Fibroblast of skin of left quadriceps (primary cell): Measurements from ENCODE around the gene PRDM11.
A peak's percentile ranks its signal among the peaks of the same experiment; 100 is the strongest.
"Not testable (repeated sequence)": the region's sequence is repeated elsewhere in the genome, so short reads cannot be mapped to it uniquely, and the experiment has no call there.

Source experiments
- DNase-seq, 2 experiments: peaks; one replicate each; pipeline ENCODE4 v3.0.0-alpha.2; 2013; ENCODE audit warnings: low read depth in 2 of 2

The PRDM11 gene

DNA sequence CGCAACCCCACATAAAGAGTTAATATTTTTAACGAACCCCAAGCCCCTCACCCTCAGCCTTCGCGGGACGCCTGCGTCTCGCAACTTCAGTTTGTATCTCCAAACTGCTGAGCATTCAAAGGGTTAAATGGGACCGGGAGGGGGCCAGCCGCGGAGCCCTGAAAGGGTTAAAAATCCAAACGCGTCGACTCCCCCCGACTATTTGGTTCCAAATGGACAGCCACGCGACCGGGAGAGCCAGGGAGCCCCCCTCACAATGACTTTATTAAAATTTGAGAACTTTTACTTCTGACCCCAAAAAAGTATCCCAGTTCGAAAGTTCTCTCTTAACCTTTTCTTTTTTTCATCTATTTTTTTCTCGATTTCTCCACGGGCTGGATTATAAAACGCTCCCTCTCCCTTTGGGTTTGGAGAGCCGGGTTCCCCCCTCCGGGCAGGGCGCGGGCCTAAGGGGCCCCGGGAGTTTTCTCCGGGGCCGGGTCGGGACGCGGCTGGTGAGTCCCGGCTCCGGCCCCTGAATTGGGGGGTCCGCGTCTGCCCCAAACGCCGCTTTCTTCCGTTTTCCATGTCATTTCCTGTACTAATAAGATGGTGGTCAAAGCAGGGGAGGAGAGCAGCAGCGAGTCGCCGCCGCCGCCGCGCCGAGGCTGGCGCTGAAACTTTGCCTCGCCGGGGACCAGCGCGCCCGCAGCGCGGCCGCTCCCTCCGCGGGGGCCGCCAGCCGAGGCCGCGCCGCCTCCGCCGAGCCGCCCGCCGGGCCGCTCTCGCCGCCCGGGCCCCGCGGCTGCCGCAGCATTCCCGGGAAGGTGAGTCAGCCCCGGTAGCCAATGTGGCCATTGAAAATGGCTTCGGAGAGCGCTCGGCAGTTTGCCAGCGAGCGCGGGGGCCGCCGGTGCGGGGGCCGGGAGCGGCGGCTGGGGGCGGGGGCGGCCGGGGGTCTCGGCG, at the start of gene PRDM11:
Gene PRDM11, plus strand, starts transcription at position 568 of the 945 bp plus-strand sequence. CDS start 35,128 bp downstream, outside the sequence.
- peak; percentile 55 to 64 for DNase-seq

DNA sequence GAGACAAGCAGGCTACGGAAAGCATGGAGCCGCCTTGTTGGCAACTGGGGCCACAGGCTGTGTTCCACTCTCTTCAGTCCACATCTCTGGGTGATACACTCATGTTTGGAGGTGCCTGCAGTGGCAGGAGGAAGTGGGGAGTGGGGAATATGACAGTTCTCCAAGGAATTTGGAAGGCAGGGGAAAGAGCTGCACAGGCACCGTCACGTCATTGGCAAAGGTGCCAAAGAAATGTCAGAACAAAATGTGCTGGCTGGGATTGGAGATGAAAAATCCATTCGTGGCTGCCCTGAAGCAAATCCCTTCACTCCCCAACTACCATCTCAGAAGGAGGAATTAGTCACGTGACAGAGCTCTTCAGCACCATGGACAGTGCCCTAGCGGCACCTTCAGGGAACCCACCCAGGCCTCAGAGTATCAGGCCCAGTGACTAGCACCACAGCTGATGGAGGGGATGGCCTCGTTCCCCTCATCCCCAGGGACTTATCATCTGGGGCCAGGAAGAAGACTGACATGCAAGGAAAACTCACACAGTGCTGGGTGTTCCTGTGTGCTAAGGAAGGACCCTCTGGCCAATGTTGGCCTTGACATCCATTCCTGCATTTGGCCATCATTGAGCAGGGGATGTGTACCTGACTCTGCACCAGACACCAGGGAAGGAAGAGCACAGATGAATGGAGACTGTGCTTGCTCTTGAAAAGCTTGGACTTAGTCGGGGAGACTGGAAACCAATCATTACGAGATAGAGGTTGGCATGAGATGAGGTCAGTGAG, 48.5 kb upstream of the PRDM11 start:
- peak in 1 of 2 experiments; percentile 20 for DNase-seq

DNA sequence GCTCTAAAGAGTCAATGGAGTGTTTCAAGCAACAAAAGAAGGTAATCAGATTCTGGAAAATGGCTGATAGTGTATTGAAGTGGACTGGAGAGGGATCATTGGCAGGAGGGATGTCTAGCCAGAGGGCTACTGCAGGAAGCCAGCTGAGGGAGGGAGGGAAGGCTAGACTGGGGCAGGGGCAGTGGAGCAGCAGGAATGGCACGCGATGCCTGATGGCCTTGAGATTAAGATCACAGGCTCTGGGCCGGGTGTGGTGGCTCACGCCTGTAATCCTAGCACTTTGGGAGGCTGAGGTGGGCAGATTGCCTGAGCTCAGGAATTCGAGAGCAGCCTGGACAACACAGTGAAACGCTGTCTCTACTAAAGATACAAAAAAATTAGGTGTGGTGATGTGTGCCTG, 47.5 kb upstream of the PRDM11 start:
- no peak for DNase-seq

DNA sequence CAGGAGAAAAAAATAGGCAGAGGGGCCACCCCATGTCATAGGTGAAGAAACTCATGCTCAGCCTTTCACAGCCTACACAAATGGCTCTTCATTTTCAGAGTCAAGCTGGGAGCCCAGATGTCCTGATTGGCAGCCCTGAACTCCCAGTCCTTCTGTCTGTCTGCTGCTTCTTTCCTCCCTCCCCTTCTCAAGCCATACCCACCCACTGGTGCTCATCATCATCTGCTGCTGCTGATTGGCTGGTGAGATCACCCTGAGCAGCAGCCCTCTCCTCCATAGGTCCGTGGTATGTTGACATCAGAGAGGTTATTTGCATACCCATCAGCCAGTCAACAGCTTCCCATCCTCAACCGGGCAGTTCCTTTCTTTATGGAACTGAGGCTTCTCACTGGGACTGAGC, 46.1 kb upstream of the PRDM11 start:
- DNase-seq: no peak

DNA sequence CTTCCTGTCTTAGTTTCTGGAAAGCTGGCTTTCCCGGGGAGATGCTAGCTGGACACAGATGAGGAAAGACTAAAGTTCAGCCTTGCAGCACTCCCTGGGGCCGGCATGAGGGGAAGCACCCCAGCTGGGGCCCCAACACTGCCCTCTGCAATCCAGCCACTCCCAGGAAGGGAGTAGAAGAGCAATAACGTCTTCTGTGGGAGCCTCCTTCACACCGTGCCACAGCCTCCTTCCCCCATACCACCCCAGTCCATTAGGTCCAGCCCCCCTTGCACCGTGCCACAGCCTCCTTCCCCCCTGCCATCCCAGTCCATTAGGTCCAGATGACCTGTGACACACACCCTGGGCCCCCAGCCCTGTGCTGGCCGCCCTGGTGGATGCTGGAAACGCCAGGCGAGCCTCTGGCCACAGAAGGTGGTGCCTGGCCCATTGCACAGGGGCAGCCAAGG, 44.1 kb upstream of the PRDM11 start:
- no peak for DNase-seq

DNA sequence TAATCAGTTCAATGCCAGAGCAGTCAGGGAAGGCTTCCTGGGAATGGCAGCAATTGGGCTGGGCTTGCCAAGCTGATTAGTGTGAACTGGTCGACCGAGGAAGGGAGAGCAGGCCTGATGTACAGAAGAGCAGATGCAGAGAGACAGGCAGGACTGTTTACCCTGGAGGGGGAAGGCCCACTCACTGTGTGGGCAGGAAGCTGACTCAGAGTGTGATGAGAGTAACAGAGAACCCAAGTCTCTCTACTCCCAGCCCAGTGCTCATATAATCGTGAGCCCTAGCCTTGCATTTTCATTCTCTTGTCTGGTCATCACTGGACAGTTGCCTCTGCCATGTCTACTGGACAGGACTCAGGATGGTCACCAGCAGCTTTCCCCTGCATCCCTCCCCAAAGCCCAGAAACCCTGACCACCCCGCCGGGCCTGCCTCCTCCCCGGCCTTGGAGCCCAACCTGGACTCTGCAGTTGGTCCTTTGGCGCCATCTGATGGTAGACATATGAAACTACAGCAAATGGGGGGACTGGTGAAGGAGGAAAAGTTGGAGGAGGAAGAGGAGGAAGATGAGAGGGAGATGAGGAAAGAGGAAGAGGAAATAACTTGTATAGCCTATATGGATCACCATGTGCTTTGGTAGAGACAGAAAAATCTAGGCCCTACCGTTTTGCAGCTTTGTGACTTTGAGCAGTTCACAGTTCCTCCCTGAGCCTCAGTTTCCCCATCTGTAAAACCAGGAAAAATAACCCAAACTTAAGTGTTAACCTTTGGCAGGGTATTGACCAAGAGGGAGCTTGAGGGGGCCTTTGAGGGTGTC, 43.4 kb upstream of the PRDM11 start:
- peak; percentile 45 to 49 for DNase-seq

DNA sequence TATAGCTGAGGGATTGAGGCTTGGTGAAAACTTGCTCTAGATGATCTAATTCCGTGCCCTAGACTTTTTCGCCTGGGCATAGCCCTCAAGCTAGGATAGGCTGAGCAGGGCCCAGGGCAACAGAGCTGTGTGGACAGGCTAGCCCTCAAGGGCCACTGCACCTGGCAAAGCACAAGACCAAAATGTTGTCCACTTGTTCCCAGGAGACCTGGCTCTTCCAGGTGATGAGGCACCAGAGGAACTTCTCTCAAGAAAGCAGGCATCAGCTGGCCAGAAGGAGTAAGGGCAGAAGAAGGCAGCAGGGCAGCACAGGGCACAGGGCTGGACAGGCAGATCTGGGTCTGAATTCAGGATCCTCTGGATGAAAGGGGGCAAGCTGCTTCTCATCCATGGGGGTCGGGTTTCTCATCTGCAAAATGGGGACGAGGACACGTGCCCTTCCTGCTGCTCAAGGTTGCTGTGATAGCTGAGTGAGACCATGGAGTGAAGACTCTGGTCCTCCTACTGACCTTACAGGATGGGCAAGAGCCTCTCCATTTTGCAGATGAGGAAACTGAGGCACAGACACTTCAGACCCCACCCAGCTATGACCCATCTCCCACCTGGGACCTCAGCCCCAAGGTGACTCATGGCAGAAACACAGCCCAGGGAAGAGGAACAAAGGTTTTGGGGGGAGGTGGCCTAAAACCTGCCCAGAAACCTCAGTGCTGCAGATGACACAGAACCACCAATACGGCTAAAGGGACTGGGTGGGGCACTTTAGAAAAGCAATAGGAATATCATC, 42.2 kb upstream of the PRDM11 start:
- no peak for DNase-seq

DNA sequence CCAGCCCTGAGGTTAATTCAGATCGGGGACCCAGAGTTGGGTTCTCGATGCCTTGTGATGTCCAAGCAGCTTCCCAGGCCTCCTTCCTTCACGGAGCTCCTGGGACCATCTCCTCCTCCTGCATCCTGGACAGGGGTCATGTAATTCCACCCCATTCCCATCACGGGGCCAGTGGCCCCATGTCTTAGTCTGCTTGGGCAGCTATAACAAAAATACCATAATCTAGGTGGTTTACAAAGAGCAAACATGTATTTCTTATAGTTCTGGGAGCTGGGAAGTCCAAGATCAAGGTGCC, 41.7 kb upstream of the PRDM11 start:
- DNase-seq: no peak

DNA sequence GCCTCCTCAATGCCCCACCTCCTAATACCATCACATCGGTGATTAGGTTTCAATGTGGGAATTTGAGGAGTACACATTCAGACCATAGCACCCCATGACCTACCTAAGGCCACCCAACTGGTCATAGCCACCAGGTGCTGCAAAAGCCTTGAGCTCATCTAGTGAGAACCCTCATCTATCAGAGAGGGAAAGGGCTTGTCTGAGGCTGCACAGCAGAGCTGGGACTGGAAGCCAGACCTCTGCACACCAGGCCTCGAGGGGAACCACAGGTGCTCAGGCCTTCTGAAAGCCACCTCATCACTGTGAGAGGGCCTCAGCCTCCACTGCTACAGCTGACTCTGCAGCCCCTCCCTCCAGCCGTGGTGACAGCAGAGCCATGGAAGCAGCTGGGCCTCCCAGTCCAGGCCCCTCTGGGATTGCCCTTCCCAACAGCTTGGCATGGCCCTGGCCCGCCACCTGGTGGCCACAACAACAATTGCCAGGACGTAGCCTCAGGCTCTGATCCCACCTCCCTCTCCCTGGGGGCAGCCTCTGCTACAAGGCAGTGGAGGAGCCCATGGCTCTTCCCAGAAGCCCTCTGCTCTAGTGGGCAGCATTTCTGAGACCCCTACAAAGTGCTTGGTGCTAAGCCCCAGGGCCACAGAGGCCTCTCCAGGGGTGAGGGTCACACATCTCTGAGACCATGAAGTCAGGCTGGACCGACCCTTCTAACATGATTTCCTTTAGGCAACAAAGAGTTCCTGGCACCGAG, 41.0 kb upstream of the PRDM11 start:
- peak in 1 of 2 experiments; percentile 29 for DNase-seq

DNA sequence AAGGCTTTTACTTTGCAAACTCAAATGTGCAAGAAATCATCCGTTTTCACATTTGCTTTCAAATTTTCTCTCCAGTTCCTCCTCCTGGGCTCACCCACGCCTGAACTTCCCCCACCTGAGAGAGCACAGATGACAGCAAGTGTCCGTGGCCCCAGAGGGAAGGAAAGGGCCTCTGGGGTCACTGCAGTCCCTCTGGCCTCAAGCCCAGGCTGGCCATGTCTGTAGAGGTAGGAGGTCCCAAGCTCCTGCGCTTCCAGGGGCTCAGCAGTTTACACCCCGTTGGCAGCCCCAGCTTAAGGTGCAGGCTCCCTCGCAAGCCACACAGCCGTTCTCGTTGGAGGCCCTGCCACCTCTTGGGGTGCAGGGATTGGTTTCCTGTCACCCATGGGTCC, 40.5 kb upstream of the PRDM11 start:
- DNase-seq: no peak

DNA sequence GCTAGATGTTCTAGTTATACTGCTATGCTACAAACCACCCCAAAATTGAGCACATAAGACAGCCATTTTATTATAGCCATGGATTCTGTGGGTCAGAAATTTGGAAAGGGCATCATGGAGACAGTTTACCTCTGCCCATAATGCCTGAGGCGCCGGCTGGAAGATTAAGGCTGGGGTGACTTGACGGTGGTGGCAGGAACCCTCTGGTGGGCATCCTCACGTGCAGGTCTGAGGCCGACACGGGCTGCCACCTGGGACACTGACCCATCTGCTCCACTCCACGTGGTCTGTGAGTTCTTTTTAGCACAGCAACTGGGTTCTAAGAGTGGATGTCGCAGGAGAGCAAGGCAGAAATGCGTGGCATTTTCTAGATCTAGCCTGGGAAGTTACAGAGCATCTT, 40.0 kb upstream of the PRDM11 start:
- no peak for DNase-seq

DNA sequence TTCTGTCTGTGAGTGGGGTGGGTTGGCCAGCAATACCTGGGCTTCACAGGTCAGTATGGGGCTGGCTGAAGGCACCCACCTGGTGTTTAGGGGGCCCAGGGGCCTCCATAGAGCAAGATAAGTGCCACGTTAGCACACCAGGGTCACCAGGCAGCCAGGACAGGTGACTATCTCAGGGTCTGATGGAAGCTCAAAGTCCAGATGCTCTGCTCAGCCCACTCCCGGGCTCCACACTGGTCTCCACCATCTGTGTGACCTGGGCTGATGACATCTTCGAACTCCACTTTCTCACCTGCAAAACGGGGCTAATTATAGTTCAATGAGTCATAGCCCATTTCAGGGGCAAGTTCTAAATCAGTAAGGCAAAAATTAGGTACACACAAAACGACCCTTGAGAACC, 39.4 kb upstream of the PRDM11 start:
- DNase-seq: no peak

DNA sequence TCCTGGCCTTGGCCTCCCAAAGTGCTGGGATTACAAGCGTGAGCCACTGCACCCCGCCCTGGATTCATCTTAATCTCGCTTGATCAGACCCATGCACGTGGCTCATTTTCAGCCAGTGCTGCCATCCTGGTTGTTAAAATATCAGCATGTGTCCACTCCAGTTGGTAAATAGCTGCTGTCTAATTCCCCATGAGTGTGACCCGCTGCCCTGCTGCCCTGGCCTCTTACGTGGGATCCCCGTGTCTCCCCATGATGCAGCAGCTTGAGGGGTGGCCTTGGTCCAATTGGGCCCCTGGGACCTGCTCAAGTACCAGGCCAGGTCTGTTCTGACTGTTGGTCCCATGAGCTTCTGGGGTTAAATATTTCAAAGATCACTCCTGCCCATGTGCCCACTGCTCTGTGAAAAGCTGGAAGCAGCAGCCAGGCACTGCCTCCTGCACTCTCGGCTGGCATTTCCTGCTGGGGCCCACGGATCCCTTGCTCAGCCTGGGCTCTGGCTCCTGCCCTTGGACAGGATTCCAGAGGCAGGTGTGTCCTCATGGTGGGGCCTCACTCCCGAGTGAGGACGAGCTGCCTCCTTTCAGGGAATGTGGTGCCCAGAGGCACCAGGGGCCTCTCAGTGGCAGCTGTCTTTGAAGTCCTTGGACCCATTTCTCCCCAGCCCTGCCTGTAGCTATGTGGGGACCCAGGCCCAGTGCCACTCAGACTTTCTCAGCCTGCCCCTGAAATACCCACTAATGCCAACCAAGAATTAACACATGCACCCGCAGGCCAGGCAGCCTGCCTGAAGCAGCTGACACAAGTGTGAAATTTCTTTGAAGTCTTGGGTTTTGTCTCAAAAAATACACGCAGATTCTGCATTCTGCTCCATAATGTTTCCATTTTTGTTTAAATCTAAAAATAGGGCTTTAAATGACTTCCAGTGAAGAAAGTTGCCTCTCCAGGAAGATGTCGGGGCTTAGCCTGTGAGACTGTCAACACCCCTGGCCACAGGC, 38.1 kb upstream of the PRDM11 start:
- no peak for DNase-seq

DNA sequence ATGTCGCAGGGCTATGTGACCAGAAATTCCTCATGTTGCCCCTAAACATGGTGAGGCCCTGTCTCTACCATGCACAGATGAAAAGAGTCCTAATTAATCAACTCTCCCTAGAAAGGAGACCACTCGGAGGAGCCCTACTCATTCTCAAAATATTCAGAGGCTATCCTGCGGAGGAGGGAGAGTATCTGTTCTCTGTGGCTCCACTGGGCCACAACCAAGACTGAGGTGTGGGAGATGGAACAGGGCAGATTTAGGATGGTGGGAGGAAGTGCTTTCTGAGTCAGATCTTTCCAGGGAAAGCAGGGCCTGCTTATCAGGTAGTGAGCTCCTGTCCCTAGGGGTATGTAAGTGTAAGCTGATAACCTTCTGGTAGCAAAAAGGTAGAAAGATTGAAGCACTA, 37.0 kb upstream of the PRDM11 start:
- no peak for DNase-seq

DNA sequence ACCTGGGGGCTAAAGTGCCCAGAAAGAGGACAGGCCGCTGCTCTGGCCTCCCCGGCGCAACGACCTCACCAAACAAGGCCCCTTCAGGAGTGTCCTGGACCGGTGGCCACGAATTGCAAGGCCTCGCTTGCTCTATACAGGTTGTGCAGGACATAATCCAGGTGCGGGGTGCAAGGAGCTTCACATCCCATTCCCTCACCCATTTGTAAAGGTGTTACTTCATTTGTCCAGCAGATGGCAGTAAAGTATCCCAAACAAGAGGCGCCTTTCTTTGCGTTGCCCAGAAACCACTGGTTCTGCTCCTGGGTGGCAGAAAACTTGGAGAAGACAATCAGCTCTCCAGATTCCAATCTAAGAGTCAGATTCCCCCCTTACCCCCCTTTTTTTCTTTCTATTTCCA, 35.9 kb upstream of the PRDM11 start:
- DNase-seq: peak; percentile 36 to 40

DNA sequence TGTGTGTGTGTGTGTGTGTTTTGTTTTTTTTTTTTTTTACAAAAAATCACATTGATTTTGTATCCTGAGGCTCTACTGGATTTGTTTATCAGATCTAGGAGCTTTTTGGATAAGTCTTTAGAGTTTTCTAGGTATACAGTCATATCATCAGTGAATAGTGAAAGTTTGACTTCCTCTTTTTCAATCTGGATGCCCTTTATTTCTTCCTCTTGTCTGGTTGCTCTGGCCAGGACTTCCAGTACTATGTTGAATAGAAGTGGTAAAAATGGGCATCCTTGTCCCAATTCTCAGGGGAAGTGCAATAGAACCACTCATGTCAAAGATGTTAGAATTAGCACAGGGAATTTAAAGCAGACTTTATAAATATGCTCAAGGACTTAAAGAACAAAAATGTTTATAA, 32.6 kb upstream of the PRDM11 start:
- DNase-seq: no peak

DNA sequence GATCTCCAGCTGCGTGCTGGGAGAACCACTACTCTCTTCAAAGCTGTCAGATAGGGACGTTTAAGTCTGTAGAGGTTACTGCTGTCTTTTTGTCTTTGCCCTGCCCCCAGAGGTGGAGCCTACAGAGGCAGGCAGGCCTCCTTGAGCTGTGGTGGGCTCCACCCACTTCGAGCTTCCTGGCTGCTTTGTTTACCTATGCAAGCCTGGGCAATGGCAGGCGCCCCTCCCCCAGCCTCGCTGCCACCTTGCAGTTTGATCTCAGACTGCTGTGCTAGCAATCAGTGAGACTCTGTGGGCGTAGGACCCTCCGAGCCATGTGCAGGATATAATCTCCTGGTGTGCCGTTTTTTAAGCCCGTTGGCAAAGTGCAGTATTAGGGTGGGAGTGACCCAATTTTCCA, 18.6 kb upstream of the PRDM11 start:
- not testable (repeated sequence) for DNase-seq

DNA sequence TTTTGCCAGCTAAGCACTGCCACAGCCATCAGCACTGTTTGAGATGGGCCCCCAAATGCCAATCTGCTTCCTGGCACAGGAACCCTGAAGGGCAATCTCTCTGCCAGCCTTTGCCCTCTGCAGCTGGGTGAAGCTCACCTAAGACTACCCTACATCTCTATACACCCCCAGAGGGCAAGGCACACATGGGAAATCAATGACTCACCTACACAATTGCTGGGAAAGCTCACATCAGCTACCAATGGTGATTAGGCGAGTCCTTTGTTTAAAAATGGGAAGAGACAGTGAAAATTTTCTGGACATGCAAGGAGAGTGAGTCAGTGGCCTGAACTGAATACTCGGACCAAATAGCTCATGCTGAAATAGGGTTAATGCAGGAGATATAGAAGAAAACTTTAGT, 12.6 kb upstream of the PRDM11 start:
- no peak for DNase-seq

DNA sequence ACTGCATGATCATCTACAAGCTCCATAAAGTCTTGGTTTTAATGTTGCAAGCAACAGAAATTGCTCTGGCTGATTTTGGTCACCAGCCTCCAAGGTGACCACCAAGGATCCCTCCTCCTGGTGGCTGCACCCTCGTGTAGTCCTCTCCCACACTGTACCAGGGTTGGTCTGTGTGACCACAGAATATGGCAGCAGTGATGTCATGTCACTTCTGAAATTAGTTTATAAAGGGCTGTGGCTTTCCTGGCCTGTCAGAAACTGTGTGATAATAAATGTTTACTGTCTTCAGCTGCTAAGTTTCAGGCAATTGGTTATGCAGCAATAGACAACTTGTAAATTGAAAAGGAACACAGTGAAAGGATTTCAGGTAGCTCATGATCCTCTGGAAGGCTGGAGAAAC, 5.3 kb upstream of the PRDM11 start:
- DNase-seq: no peak
